Fibroblast of villous mesenchyme (primary cell): ENCODE results near the gene MOCOS. TPM values are rescaled to one million over a fixed set of nuclear protein-coding genes. Genes with fewer than 3 reads are reported as not detected.

Experiments
- DNase-seq: peaks from one replicate; pipeline ENCODE4 v3.0.0-alpha.2; 2010; ENCODE audit warnings: low read depth
- H3K4me3 ChIP-seq: 2 replicates; pipeline ENCODE4 v1.5.1; 2011; ENCODE audit warnings: low read depth, mild to moderate bottlenecking, low read length
- total RNA-seq: library from RNA; depleted of rRNA; stranded (reverse); fragments of >200 nt; gene quantifications from 2 replicates; pipeline ENCODE4 v1.2.3, GENCODE V29; 2012
- TF ChIP-seq, protein P1 (sequence below): IDR thresholded peaks from 2 replicates; pipeline ENCODE4 v1.5.1; 2012; ENCODE audit warnings: low read depth, mild to moderate bottlenecking, low read length; ENCODE audit not compliant: insufficient read depth

MOCOS gene
- total RNA-seq, 1 donor: 3.0 TPM

DNA sequence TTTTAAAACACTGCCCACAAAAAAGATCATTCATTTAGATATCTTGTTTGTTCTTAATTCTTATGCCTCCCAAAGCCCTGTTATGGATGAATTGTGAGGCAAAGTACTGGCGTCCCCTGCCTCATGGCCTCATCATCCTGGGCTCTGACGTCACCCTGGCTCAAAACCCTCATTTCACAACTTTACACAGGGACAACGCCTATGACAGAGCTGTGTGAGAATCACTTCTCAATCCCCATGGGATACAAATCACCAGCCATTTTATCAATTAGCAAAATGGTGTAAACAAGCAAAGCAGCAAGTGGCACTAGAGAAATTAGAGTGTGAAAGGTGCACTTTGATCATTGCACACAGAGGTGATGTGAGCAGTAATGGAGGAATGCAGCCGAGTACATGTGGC, 126.8 kb downstream of the MOCOS start:
- DNase-seq: peak; percentile 40
- TF ChIP-seq, protein P1, sequence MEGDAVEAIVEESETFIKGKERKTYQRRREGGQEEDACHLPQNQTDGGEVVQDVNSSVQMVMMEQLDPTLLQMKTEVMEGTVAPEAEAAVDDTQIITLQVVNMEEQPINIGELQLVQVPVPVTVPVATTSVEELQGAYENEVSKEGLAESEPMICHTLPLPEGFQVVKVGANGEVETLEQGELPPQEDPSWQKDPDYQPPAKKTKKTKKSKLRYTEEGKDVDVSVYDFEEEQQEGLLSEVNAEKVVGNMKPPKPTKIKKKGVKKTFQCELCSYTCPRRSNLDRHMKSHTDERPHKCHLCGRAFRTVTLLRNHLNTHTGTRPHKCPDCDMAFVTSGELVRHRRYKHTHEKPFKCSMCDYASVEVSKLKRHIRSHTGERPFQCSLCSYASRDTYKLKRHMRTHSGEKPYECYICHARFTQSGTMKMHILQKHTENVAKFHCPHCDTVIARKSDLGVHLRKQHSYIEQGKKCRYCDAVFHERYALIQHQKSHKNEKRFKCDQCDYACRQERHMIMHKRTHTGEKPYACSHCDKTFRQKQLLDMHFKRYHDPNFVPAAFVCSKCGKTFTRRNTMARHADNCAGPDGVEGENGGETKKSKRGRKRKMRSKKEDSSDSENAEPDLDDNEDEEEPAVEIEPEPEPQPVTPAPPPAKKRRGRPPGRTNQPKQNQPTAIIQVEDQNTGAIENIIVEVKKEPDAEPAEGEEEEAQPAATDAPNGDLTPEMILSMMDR: no peak
- no peak overlapping the region for H3K4me3 ChIP-seq

DNA sequence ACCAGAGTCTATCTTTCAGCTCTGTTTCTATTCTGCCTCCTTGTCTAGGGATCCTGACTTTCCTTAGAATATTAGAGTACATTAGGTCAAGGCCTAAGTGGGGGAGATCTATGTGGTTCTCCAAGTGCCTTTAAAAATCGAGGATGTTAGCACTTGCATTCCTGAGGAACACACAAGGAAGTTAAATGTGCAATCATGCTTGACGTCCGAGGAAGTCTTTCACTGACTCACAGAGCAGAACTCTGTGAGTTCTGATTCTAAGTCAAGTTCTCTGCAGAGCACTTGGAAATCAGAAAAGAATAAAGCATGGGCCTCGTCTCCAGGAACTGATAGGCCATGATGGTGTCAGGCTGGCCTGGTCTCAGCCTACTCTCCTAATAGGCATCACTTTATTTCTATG, 127.5 kb downstream of the MOCOS start:
- TF ChIP-seq, protein P1: no peak
- DNase-seq: peak; percentile 74

DNA sequence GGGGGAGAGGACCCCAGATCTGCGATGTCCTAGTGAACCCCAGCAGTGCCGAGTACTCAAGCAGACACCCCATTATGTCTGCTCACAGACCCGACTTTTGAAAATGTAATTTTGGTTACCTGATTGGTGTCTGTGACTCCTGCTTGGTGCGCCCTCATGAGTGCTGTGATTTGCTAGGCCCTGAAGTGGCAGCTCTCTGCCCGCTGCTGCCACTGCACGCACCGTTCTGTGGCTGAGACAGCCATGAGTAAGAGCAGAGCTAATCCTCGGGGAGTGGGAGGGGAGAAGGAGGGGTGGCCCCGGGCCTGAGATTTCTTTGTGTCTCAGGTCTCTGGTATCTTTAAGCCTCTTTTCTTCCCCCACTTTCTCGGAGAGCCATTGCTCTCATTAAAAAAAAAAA, 128.4 kb downstream of the MOCOS start:
- no peak overlapping the region for H3K4me3 ChIP-seq
- DNase-seq: no peak
- TF ChIP-seq, protein P1: no peak

More for the DNA sequence above, 127.5 kb downstream of the MOCOS start:
- H3K4me3 ChIP-seq: no peak overlapping the region

DNA sequence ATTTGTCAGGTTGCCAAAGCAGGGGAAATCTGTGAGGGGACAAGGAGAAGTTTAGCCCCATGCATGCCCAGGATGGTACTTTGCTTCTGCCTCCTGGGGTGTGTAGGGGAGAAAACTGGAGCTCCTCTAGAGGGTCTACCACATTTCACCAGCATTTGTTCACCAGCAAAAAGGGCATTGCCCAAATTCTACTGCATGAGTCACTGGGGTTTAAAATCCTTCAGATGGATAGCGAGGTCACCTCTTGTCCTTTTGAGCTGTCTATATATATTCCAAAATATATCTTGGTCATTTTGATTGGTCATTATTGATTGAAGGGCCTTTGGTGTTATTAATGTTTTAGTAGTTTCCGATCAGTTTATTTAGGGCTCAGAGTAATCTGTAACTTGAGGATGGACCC, 128.9 kb downstream of the MOCOS start:
- H3K4me3 ChIP-seq: no peak overlapping the region
- TF ChIP-seq, protein P1: no peak
- DNase-seq: no peak

Other genes starting within 250 kb of the MOCOS start
- 38.0 and 70.4 TPM in 2 replicates for gene RPRD1A, start 119.9 kb upstream of the MOCOS start, total RNA-seq
- 83.4 and 120 TPM in 2 replicates for gene SLC39A6, start 58.2 kb upstream of the MOCOS start, total RNA-seq
- 83.4 and 104 TPM in 2 replicates for gene ELP2, start 57.6 kb upstream of the MOCOS start, total RNA-seq
- 5.2 TPM in 2 replicates for gene FHOD3, start 110.2 kb downstream of the MOCOS start, total RNA-seq